Fibroblast of lung (primary cell): ENCODE results near the gene PPP1R1C. TPM values are rescaled to one million over a fixed set of nuclear protein-coding genes. Genes with fewer than 3 reads are reported as not detected.
A peak's percentile ranks its signal among the peaks of the same experiment; 100 is the strongest.

ENCODE experiments used
- DNase-seq, 2 donors: peaks; one replicate each; pipeline versions ENCODE4 v3.0.0 to v3.0.0-alpha.2; 2010; ENCODE audit warnings: low read depth in 2 of 2
- H2AFZ ChIP-seq: 2 replicates; pipeline ENCODE4 v1.5.1; 2012; ENCODE audit warnings: low read length, control low read depth, inconsistent platforms
- H3K27ac ChIP-seq: 2 replicates; pipeline ENCODE4 v1.5.1; 2011; ENCODE audit warnings: low read length, control low read depth; ENCODE audit not compliant: insufficient read depth
- H3K27me3 ChIP-seq: 2 replicates; pipeline ENCODE4 v1.5.1; 2011; ENCODE audit warnings: mild to moderate bottlenecking, low read length; ENCODE audit not compliant: control insufficient read depth, insufficient read depth
- H3K36me3 ChIP-seq: 2 replicates; pipeline ENCODE4 v1.5.1; 2011; ENCODE audit warnings: low read length; ENCODE audit not compliant: control insufficient read depth, insufficient read depth
- H3K4me1 ChIP-seq: 2 replicates; pipeline ENCODE4 v1.5.1; 2011; ENCODE audit warnings: low read length; ENCODE audit not compliant: control insufficient read depth, insufficient read depth; ENCODE audit errors: extremely low read depth
- H3K4me2 ChIP-seq: 2 replicates; pipeline ENCODE4 v1.5.1; 2011; ENCODE audit warnings: low read length, control low read depth; ENCODE audit not compliant: insufficient read depth; ENCODE audit errors: extremely low read depth
- H3K4me3 ChIP-seq, 4 experiments: fragments of 200-600 bp in 1 of 4; sonication (generic) in 1 of 4; replicated peaks in 1 of 4; 2 replicates each; pipeline ENCODE4 v1.5.1; 2011 to 2016; ENCODE audit warnings: low read length in 4 of 4, low read depth in 3 of 4, mild to moderate bottlenecking in 3 of 4, control low read depth in 2 of 4, inconsistent platforms in 1 of 4, mixed read lengths in 1 of 4; ENCODE audit not compliant: insufficient read depth in 1 of 4; ENCODE audit errors: control extremely low read depth in 1 of 4
- H3K79me2 ChIP-seq: 2 replicates; pipeline ENCODE4 v1.5.1; 2012; ENCODE audit warnings: mild to moderate bottlenecking, low read length, inconsistent platforms; ENCODE audit not compliant: control insufficient read depth, insufficient read depth
- H3K9ac ChIP-seq: 2 replicates; pipeline ENCODE4 v1.5.1; 2011; ENCODE audit warnings: mild to moderate bottlenecking, low read length, control low read depth; ENCODE audit not compliant: insufficient read depth
- H3K9me3 ChIP-seq: 2 replicates; pipeline ENCODE4 v1.5.1; 2012; ENCODE audit warnings: low read depth, low read length; ENCODE audit not compliant: control insufficient read depth, insufficient read depth
- H4K20me1 ChIP-seq: 2 replicates; pipeline ENCODE4 v1.5.1; 2011; ENCODE audit warnings: low read length; ENCODE audit not compliant: control insufficient read depth, insufficient read depth; ENCODE audit errors: extremely low read depth
- CTCF ChIP-seq, 2 donors: IDR thresholded peaks in 1 of 2; conservative IDR thresholded peaks in 1 of 2; 1 replicate in 1 of 2; 2 replicates in 1 of 2; pipeline ENCODE4 v1.5.1; 2011 to 2012; ENCODE audit warnings: low read length in 2 of 2, control low read depth in 1 of 2, inconsistent platforms in 1 of 2, low read depth in 1 of 2, mild to moderate bottlenecking in 1 of 2
- EZH2 ChIP-seq: IDR thresholded peaks from 2 replicates; pipeline ENCODE4 v1.5.1; 2012; ENCODE audit warnings: low read length, control low read depth, mild to moderate bottlenecking; ENCODE audit errors: missing control alignments
- polyA plus RNA-seq, 2 donors: library from polyadenylated mRNA; depleted of rRNA in 1 of 2; stranded (reverse) in 1 of 2; unstranded in 1 of 2; fragments of >200 nt; gene quantifications; 2 replicates each; pipeline ENCODE4 v1.2.1, GENCODE V29; 2011 to 2012; ENCODE audit warnings: missing spikeins in 1 of 2
- total RNA-seq: library from RNA; depleted of rRNA; stranded (reverse); fragments of >200 nt; gene quantifications from 2 replicates; pipeline ENCODE4 v1.2.1, GENCODE V29; 2014

Gene PPP1R1C
- total and polyA plus RNA-seq, 2 donors (not counting 1 experiment from before 2014, with no cell fraction given): 0.50 to 0.57 TPM

GRCh38 chr2:182101263-182101662 is 115.6 kb downstream of the PPP1R1C start:
- Histone ChIP-seq H3K4me3 (no peak overlapping the region), H3K4me1 (no peaks in the 10 kb centered on the region), H3K9ac (no peak overlapping the region), H3K27ac (no peak overlapping the region), H3K36me3 (no peaks in the 10 kb centered on the region), H3K79me2 (no peaks in the 10 kb centered on the region), H4K20me1 (no peaks in the 10 kb centered on the region), H3K9me3 (no peaks in the 10 kb centered on the region), H3K4me2 (no peak overlapping the region), H3K27me3 (no peaks in the 10 kb centered on the region), H2AFZ (no peak overlapping the region)
- TF ChIP-seq EZH2 (no peak), CTCF (conservative IDR thresholded peaks at IDR 0.05 in 1 of 2, IDR thresholded peaks at IDR 0.05 in 1 of 2; ENCODE audit: low read depth in 1 of 2, low read length in 2 of 2) (peak in 1 of 2 donors; percentile 22)
- DNase-seq: no peak

GRCh38 chr2:182103526-182103925 is 117.9 kb downstream of the PPP1R1C start:
- Histone ChIP-seq H3K9ac (no peak overlapping the region), H3K4me2 (no peak overlapping the region), H3K4me1 (no peaks in the 10 kb centered on the region), H2AFZ (no peak overlapping the region), H4K20me1 (no peaks in the 10 kb centered on the region), H3K27ac (no peak overlapping the region), H3K9me3 (no peaks in the 10 kb centered on the region), H3K79me2 (no peaks in the 10 kb centered on the region), H3K36me3 (no peaks in the 10 kb centered on the region), H3K27me3 (no peaks in the 10 kb centered on the region), H3K4me3 (no peak overlapping the region)
- TF ChIP-seq EZH2: no peak
- no peak for TF ChIP-seq CTCF (conservative IDR thresholded peaks at IDR 0.05 in 1 of 2, IDR thresholded peaks at IDR 0.05 in 1 of 2; ENCODE audit: low read depth in 1 of 2, low read length in 2 of 2)
- DNase-seq: peak in 1 of 2 donors; percentile 4

GRCh38 chr2:182110347-182110746 is 124.7 kb downstream of the PPP1R1C start:
- Histone ChIP-seq H3K36me3 (no peaks in the 10 kb centered on the region), H3K79me2 (no peaks in the 10 kb centered on the region), H3K4me2 (no peak overlapping the region), H3K4me1 (no peaks in the 10 kb centered on the region), H4K20me1 (no peaks in the 10 kb centered on the region), H3K4me3 (no peak overlapping the region), H2AFZ (no peak overlapping the region), H3K27ac (no peak overlapping the region), H3K27me3 (no peaks in the 10 kb centered on the region), H3K9me3 (no peaks in the 10 kb centered on the region), H3K9ac (no peak overlapping the region)
- no peak for TF ChIP-seq CTCF (conservative IDR thresholded peaks at IDR 0.05 in 1 of 2, IDR thresholded peaks at IDR 0.05 in 1 of 2; ENCODE audit: low read depth in 1 of 2, low read length in 2 of 2)
- TF ChIP-seq EZH2: no peak
- DNase-seq: no peak
